Suprapubic skin (tissue), 4 donors: ENCODE results near the gene NELFE. TPM values are rescaled to one million over a fixed set of nuclear protein-coding genes. Genes with fewer than 3 reads are reported as not detected.

Source experiments
- DNase-seq, 2 donors: peaks; one replicate each; pipeline ENCODE4 v3.0.0-alpha.2; 2019; ENCODE audit warnings: low spot score in 2 of 2
- H3K27ac ChIP-seq: fragments of 200-600 bp; sonication (generic); one replicate; pipeline ENCODE4 v1.5.1; 2019
- H3K27me3 ChIP-seq: fragments of 200-600 bp; sonication (generic); one replicate; pipeline ENCODE4 v1.5.1; 2019
- H3K36me3 ChIP-seq: fragments of 200-600 bp; sonication (generic); one replicate; pipeline ENCODE4 v1.5.1; 2019
- H3K4me1 ChIP-seq: fragments of 200-600 bp; sonication (generic); one replicate; pipeline ENCODE4 v1.5.1; 2019
- H3K4me3 ChIP-seq: fragments of 200-600 bp; sonication (generic); one replicate; pipeline ENCODE4 v1.5.1; 2019; ENCODE audit warnings: mild to moderate bottlenecking
- H3K9me3 ChIP-seq: fragments of 200-600 bp; sonication (generic); one replicate; pipeline ENCODE4 v1.5.1; 2019
- EP300 ChIP-seq: sonication (generic); formaldehyde crosslinking; IDR thresholded peaks from one replicate; pipeline ENCODE4 v1.6.1; 2017; ENCODE audit warnings: antibody characterized with exemption
- POLR2A ChIP-seq, 2 donors: fragments of 450-650 bp; IDR thresholded peaks; one replicate each; pipeline ENCODE4 v1.6.1; 2017; ENCODE audit warnings: antibody characterized with exemption in 2 of 2, mild to moderate bottlenecking in 2 of 2, moderate library complexity in 2 of 2
- POLR2AphosphoS5 ChIP-seq, 3 donors: sonication (generic); formaldehyde crosslinking; IDR thresholded peaks; one replicate each; pipeline ENCODE4 v1.6.1; 2017; ENCODE audit warnings: antibody characterized with exemption in 3 of 3
- WGBS: methylation state at CpG from one replicate; pipeline ENCODE4 v1.1.5; 2018; 5-methylcytosine and 5-hydroxymethylcytosine counted together
- total RNA-seq, 4 donors: library from RNA; depleted of rRNA; stranded (reverse); fragments of >200 nt; gene quantifications; one replicate each; pipeline ENCODE4 v1.1.0, GENCODE V29; 2016
- TF ChIP-seq, protein P1 (sequence below), 2 donors: fragments of 200-600 bp in 1 of 2; fragments of 450-650 bp in 1 of 2; sonication (generic) in 1 of 2; IDR thresholded peaks; one replicate each; pipeline ENCODE4 v1.5.1; 2016 to 2019; ENCODE audit warnings: antibody characterized with exemption in 2 of 2, mild to moderate bottlenecking in 1 of 2, moderate library complexity in 1 of 2

The NELFE gene
- total RNA-seq, 4 donors from 2014 or later: 56.7 to 72.1 (median 65.8) TPM

DNA sequence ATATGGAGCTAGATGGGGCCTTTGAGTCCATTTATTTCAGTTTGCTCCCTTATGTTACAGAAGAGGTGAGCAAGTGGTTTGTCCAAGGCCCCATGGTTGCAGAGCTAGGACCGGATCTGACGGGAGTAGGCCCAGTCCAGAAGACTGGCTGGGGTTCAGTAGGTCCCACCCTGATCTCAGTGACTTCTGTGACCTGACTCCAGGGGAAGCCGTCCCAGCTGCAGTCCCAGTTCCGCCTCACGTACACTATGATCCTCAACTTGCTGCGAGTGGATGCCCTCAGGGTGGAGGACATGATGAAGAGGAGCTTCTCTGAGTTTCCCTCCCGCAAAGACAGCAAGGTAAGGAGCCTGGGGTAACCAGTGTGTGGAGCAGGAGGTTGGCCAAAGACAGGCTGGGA is 7.7 kb upstream of the NELFE start:
- Histone ChIP-seq H3K27me3 (no peaks in the 10 kb centered on the region), H3K27ac (no peak overlapping the region), H3K9me3 (no peaks in the 10 kb centered on the region), H3K36me3 (peaks cover 94% of the 10 kb centered on the region), H3K4me1 (peaks cover 13% of the 10 kb centered on the region), H3K4me3 (no peak overlapping the region)
- TF ChIP-seq POLR2A (IDR thresholded peaks at IDR 0.05): no peak
- TF ChIP-seq POLR2AphosphoS5 (IDR thresholded peaks at IDR 0.05): no peak
- TF ChIP-seq EP300: no peak
- TF ChIP-seq, protein P1, sequence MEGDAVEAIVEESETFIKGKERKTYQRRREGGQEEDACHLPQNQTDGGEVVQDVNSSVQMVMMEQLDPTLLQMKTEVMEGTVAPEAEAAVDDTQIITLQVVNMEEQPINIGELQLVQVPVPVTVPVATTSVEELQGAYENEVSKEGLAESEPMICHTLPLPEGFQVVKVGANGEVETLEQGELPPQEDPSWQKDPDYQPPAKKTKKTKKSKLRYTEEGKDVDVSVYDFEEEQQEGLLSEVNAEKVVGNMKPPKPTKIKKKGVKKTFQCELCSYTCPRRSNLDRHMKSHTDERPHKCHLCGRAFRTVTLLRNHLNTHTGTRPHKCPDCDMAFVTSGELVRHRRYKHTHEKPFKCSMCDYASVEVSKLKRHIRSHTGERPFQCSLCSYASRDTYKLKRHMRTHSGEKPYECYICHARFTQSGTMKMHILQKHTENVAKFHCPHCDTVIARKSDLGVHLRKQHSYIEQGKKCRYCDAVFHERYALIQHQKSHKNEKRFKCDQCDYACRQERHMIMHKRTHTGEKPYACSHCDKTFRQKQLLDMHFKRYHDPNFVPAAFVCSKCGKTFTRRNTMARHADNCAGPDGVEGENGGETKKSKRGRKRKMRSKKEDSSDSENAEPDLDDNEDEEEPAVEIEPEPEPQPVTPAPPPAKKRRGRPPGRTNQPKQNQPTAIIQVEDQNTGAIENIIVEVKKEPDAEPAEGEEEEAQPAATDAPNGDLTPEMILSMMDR (IDR thresholded peaks at IDR 0.05): no peak
- 75% methylated on average over 2 of the region's 7 CpGs for WGBS
- no peak for DNase-seq

DNA sequence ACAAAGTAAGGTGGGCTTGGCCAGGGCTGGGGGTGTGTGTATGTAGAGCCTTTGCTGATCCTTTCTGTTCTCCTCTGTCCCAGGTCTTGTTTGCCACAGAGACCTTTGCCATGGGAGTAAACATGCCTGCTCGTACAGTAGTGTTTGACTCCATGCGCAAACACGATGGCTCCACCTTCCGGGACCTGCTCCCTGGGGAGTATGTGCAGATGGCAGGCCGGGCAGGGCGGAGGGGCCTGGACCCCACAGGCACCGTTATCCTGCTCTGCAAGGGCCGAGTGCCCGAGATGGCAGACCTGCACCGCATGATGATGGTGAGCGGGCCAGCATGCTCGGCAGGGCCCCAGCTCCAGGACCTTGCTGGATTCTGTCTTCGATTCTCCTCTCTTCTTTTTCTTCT is 6.9 kb upstream of the NELFE start:
- DNase-seq: no peak
- Histone ChIP-seq H3K27me3 (no peaks in the 10 kb centered on the region), H3K36me3 (peaks cover 100% of the 10 kb centered on the region), H3K4me1 (peaks cover 5% of the 10 kb centered on the region), H3K27ac (no peak overlapping the region), H3K4me3 (no peak overlapping the region), H3K9me3 (no peaks in the 10 kb centered on the region)
- no peak for TF ChIP-seq POLR2A (IDR thresholded peaks at IDR 0.05)
- TF ChIP-seq, protein P1 (IDR thresholded peaks at IDR 0.05): no peak
- no peak for TF ChIP-seq EP300
- no peak for TF ChIP-seq POLR2AphosphoS5 (IDR thresholded peaks at IDR 0.05)
- WGBS: 88% methylated on average over 10 of the region's 13 CpGs

DNA sequence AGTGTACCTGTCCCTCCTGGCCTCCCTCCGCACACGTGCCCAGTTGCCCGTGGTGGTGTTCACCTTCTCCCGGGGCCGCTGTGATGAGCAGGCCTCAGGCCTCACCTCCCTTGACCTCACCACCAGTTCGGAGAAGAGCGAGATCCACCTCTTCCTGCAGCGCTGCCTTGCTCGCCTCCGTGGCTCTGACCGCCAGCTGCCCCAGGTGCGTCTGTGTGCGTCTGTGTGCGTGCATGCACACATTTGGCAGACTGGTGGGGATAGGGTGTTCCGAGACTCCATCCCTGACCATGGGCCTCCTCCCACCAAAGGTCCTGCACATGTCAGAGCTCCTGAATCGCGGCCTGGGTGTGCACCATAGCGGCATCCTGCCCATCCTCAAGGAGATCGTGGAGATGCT is 5.2 kb upstream of the NELFE start:
- H3K27me3 ChIP-seq: no peaks in the 10 kb centered on the region
- no peaks in the 10 kb centered on the region for H3K9me3 ChIP-seq
- peaks cover 13% of the 10 kb centered on the region for H3K4me1 ChIP-seq
- no peak overlapping the region for H3K4me3 ChIP-seq
- H3K36me3 ChIP-seq: peaks cover 88% of the 10 kb centered on the region
- TF ChIP-seq EP300: no peak
- TF ChIP-seq, protein P1 (IDR thresholded peaks at IDR 0.05): no peak
- no peak for TF ChIP-seq POLR2AphosphoS5 (IDR thresholded peaks at IDR 0.05)
- no peak for TF ChIP-seq POLR2A (IDR thresholded peaks at IDR 0.05)
- no peak overlapping the region for H3K27ac ChIP-seq
- DNase-seq: no peak
- WGBS: 93% methylated on average over 11 of the region's 19 CpGs

DNA sequence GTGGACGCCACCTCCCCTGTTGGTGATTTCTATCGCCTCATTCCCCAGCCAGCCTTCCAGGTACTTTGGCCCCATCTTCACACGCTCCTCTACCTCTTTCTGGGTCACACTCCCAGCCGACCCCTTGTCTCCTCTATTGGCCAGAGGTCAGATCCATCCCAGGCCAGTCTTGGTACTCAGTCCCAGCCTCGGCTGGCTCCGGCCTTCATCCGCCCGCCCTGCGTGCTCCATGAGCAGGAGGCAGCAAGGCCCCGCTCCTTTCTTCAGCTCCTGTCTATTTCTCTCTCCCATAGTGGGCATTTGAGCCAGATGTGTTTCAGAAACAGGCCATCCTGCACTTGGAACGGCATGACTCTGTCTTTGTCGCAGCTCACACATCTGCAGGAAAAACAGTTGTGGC is 2.8 kb upstream of the NELFE start:
- Histone ChIP-seq H3K9me3 (no peaks in the 10 kb centered on the region), H3K4me1 (peaks cover 24% of the 10 kb centered on the region), H3K36me3 (peaks cover 69% of the 10 kb centered on the region), H3K27ac (no peak overlapping the region), H3K4me3 (no peak overlapping the region), H3K27me3 (no peaks in the 10 kb centered on the region)
- TF ChIP-seq POLR2AphosphoS5 (IDR thresholded peaks at IDR 0.05) (no peak), POLR2A (IDR thresholded peaks at IDR 0.05) (no peak), EP300 (no peak)
- TF ChIP-seq, protein P1 (IDR thresholded peaks at IDR 0.05): no peak
- no peak for DNase-seq
- WGBS: 93% methylated on average over 11 of the region's 12 CpGs

DNA sequence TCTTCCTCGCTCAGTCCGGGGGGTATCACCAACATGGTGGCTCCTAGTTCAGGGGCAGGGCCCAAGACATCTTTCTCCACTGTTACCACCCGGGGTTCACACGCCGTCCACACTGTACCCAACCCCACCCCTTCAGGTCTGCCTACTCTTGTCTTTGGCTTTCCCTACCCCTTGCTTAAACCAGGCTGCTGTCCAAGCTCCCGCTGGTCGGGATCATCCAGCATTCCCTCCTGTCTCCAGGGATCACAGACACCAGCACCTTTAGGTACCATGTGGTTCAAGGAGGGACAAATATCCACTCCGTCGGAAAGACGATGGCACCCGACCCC is 395 bp downstream of the NELFE start:
- no peak for DNase-seq
- TF ChIP-seq, protein P1 (IDR thresholded peaks at IDR 0.05): no peak
- no peak for TF ChIP-seq POLR2AphosphoS5 (IDR thresholded peaks at IDR 0.05)
- TF ChIP-seq EP300: no peak
- no peak for TF ChIP-seq POLR2A (IDR thresholded peaks at IDR 0.05)
- peak overlapping the region; percentile 83 for H3K27ac ChIP-seq
- H3K27me3 ChIP-seq: no peaks in the 10 kb centered on the region
- peaks cover 69% of the 10 kb centered on the region for H3K36me3 ChIP-seq
- H3K4me1 ChIP-seq: peaks cover 24% of the 10 kb centered on the region
- no peaks in the 10 kb centered on the region for H3K9me3 ChIP-seq
- peak overlapping the region; percentile 84 for H3K4me3 ChIP-seq
- WGBS: 11% methylated on average over 11 of the region's 11 CpGs
